ENCODE results near the gene THY1.

THY1 gene

DNA sequence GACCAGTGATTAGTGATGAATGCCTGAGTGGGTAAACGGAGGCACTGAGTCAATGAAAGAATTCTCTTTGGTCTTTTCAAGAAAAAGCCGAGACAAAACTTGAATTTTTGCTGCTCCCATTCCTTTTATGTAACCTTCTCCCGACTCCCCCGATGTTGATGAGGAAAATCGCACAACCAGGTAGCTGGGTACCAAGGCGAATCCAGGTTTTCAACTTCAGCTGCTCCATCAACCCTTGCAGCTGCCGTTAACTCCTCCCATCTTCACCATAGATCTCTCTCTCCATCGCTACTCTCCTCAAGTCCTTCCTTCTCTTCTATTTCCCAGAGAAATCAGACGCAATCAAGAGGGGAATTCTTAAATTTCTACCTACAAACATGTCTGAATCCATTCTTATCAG lies 40.9 kb downstream of the THY1 start:
- no peak for DNase-seq (ENCODE audit: low read depth)

GRCh38 chr11:119381181-119381988 lies 41.6 kb downstream of the THY1 start, which contains the start of gene USP2:
Gene USP2, minus strand, starts transcription at chr11:119381690. Its CDS starts 8,210 bp downstream, at chr11:119373480.
- DNase-seq (ENCODE audit: low read depth) = peak; percentile 93

DNA sequence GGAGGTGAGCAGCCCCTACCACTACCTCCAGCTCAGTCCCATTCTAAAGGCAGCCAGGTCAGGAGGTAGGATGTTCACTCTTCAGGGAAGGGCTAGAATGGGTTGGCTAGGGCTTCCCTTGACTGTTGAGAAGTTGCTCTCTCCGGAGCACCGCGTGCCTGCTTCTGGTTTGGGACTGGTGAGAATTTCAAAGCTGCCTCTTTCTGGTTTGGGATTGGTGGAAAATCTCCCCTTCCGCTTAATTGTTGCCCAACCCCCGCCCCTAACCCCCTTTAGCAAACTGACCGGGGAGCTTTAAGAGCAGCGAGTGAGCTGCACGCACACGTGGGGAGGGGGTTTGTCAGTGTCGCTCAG lies 42.2 kb downstream of the THY1 start:
- no peak for DNase-seq (ENCODE audit: low read depth)

- no peak for DNase-seq (ENCODE audit: low read depth)
Observed at GRCh38 chr11:119380160-119380826, 42.7 kb downstream of the THY1 start.

- peak; percentile 29 for DNase-seq (ENCODE audit: low read depth)
Observed at GRCh38 chr11:119378851-119379465, 44.0 kb downstream of the THY1 start.

DNA sequence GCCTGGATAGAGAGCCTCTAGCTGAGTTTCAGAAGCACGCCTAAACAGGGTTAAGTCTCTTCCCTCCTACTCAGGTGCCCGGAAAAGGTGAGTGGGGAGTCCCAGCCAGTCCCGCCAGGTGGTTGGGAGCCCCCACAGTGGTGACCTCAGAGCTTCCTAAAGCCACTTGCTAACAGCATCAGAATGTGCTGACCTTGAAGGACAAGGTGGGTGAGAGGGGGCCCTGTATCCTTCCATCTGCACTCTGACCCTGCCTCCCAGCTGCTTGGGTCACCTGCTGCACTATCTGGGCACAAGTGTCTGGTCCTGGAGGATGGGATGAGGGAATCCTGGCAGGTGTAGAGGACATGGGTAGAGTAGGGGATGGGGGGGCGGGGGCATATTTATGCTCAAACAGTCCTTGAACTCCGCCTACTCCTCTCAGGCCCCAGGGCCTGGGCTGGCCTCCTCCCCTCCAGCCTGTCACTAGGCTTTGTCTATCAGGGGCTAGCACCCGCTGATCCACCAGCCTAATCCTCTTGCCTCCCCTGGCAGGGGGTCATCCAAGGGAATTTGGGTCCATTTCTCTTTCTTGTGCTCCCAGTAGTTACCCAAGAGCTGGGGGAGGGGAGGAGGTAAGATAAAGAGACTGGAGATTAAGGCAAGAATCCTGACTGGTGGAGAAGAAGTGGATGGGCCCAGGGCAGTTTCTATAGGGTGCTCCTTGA lies 44.9 kb downstream of the THY1 start:
- DNase-seq (ENCODE audit: low read depth) = peak; percentile 39

DNA sequence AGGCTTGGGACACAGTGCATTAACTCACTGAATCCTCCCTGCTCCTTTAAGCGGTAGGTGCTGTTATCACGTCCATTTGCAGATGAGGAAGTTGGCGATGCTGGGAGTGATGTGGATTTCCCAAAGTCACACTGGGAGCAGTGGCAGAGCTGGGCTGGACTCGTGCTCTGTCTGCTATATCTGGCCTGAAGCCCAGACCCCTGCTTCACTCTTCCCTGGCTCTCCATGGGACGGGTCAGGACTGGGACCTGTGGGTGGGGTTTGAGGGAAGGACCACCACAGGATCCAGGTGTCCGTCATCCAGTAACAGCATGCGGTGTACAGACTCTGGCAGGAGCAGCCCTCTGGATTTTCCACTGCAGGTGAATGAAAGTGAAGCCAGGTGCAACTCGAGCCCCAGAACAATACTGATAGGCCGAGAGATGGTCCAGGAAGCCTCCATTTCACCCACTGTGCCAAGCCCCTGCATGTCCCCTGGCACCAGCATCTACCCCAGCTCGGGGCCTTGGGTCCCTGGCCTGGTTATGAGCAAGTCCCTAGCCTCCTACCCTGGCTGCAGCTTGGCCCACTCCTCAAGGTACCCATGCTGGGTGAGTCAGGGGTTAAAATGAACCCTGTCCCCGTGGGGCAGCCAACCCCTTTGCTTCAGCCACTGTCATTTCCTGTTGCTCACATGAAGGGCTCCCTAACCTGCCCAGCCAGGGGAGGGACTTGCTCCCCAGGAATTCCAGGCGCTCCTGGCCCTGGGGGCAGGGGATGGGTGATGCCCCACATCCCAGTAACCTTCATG lies 45.7 kb downstream of the THY1 start:
- no peak for DNase-seq (ENCODE audit: low read depth)

- no peak for DNase-seq (ENCODE audit: low read depth)
Observed at GRCh38 chr11:119376197-119376847, 46.6 kb downstream of the THY1 start.

- peak; percentile 57 for DNase-seq (ENCODE audit: low read depth)
Observed at GRCh38 chr11:119375337-119376196, 47.4 kb downstream of the THY1 start.

DNA sequence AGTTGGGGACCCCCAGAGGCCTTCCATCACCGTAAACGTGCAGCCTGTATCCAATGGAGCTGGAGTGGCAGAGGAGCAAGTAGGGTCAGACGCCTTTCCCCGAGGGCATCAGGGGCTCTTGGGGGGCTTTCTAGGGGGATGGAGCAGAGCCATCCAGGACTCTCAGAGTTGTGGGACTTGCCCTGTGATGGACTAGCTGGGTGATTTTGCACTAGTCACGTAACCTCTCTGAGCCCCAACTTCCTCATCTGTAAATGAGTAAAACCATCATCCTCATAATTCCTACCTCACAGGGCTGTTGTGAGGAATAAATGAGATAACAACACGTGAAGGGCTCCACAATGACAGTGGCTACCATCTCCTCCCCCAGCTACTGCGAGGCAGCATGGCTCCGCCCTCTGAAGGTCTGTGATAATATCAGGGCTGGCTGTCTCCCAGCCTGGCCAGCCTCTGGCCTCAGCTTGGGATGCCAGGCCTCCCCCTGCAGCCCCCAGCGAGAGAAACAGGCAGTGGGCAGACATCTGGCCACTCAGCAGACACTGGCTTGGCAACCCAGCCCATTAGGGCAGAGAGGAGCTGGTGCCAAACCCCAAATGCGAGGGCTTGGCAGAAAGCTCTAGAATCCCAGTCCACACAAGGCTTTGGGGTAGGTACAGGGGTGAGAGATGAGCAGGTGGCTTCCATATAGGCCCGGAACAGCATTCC lies 48.2 kb downstream of the THY1 start:
- no peak for DNase-seq (ENCODE audit: low read depth)

DNA sequence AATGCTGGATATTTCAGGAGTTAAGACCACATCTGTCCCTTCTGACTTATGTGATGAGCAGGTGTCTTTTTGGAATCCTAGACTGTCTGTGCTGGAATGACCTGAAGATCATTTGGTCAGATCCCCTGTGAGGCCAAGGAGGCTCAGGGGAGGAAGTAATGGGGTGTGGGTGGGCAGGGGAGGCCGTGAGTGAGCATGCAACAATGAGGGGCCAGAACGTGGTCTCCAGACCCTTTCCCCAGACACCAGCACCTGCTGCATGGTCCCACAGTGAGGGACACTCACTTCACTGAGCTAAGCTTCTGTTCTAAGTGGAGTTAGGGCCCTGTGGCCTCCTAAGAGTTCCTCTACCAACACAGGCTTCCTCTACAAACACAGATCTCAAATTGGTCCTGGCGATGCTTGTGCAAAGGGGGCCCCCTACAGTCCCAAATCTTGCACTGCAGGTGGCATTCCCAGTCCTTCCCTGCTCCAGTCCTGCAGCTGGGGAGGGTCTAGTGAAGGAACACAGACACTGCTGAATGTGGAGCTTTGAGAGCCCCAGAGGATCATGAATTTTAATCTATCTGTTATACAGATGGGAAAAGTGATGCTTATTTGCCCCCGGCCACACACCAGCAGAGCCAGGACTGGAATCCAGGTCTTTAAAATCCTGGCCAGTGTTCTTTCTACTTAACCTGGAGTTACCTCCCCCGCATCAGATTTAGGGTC lies 48.9 kb downstream of the THY1 start:
- DNase-seq (ENCODE audit: low read depth) = peak; percentile 76

DNA sequence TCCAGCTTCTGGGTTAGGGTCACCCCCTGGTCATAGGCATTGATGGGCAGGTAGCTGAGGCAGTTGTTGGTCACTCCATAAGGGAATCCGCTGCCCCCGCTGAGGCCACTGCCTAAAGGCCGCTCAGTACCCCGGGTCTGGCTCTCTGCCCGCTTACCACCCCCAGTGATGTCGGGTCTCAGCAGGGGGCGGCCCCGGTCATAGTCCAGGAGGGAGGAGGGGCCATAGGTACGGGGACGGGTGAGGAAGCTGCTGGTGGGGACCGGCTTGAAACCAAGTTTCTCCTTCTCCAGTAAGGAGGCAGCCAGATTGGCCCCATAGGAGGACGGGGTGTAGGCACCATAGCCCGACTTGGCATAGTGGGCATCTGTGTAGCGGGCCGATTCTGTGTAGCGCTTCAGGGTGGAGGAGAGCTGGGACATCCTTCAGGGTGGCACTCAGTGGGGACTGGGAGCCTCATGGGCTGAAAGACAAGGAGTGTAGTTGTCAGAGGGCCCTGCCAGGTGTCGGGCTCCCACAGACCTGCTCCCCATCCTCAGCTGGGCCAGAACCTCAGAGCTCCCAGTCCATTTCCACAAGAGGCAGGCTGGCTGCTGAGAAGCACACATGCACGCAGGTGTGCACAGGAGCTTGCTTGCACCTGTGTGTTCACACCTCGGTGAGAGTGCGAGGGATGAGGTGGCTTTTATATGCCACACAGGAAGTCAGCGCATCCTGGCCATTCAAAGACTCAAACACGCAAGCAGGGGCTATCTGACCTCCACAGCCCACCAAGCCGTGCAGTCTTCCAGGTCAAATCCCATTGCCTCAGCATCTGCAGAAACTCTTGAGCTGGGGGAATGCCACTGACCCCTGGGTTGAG lies 49.7 kb downstream of the THY1 start:
- DNase-seq (ENCODE audit: low read depth) = no peak

GRCh38 chr11:119372260-119373058 lies 50.5 kb downstream of the THY1 start:
- DNase-seq (ENCODE audit: low read depth) = no peak

DNA sequence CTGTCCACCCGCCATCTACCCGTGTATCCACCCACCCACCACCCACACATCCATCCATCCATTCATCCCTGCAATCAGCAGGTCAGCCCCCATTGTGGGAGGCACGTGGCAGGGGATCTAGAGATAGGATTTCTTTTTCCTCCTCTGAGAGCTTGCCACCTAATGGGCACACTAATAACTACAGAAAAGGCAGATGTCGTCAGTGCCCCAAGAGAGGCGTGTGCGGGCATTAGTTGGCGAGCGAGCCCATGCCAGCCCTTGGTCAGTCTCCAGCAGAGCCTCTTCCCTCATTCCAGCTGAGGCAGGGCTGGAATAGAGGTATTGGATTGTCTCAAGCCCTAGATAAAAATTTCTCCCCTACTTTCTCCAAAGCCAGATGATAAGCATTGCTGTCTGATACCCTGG lies 51.2 kb downstream of the THY1 start:
- DNase-seq (ENCODE audit: low read depth) = peak; percentile 57

GRCh38 chr11:119371067-119371601 lies 51.8 kb downstream of the THY1 start:
- no peak for DNase-seq (ENCODE audit: low read depth)

DNA sequence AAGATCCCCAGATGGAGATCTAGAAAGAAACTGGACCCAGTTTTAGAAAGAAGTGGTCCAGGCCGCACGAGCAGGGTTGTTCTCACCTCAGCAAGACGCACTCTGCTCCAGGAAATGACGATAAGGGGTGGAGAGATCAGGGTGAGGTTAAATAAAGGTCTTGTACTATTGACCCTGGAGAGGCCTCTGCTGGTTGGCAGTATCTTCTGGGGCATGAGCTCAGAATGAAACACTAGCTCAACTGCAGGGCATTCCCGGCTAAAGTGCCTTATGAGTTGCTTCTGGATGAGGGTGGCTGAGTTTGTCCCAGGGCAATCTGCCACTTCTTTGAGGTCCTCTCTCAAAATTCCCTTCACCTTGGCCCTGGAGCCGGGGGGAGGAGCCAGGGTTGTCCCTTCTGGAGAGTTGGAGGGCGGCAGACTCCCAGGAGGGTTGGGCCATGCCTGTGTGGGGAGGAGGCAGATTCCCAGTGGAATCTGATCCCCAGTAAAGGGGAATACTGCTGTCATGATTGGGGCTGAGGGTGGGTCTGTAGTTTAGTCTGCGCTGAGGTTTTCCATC lies 52.4 kb downstream of the THY1 start:
- peak; percentile 48 for DNase-seq (ENCODE audit: low read depth)

Data from amniotic epithelial cell (primary cell).